HFF-Myc (cell line): ENCODE results near the gene SVOPL.

Experiments used
- DNase-seq: peaks from one replicate; pipeline ENCODE4 v3.0.0-alpha.2; 2011; ENCODE audit warnings: low read depth; ENCODE audit errors: extremely low read depth
- H3K4me3 ChIP-seq: replicated peaks from 2 replicates; pipeline ENCODE4 v1.5.1; 2011; ENCODE audit warnings: low read depth, mild to moderate bottlenecking, control low read depth, low read length
- TF ChIP-seq, protein P1 (sequence below): IDR thresholded peaks from 2 replicates; pipeline ENCODE4 v1.5.1; 2012; ENCODE audit warnings: mild to moderate bottlenecking, low read depth, low read length, control low read depth; ENCODE audit errors: missing control alignments

The SVOPL gene

GRCh38 chr7:138556771-138557484 is 144.2 kb downstream of the SVOPL start:
- DNase-seq: no peak
- TF ChIP-seq, protein P1, sequence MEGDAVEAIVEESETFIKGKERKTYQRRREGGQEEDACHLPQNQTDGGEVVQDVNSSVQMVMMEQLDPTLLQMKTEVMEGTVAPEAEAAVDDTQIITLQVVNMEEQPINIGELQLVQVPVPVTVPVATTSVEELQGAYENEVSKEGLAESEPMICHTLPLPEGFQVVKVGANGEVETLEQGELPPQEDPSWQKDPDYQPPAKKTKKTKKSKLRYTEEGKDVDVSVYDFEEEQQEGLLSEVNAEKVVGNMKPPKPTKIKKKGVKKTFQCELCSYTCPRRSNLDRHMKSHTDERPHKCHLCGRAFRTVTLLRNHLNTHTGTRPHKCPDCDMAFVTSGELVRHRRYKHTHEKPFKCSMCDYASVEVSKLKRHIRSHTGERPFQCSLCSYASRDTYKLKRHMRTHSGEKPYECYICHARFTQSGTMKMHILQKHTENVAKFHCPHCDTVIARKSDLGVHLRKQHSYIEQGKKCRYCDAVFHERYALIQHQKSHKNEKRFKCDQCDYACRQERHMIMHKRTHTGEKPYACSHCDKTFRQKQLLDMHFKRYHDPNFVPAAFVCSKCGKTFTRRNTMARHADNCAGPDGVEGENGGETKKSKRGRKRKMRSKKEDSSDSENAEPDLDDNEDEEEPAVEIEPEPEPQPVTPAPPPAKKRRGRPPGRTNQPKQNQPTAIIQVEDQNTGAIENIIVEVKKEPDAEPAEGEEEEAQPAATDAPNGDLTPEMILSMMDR: no peak
- no peak overlapping the region for H3K4me3 ChIP-seq

- DNase-seq: no peak
- TF ChIP-seq, protein P1: no peak
- no peak overlapping the region for H3K4me3 ChIP-seq
These were observed 145.5 kb downstream of the SVOPL start for GRCh38 chr7:138555684-138556083.

- no peak overlapping the region for H3K4me3 ChIP-seq
- no peak for DNase-seq
- TF ChIP-seq, protein P1: no peak
These were observed 146.5 kb downstream of the SVOPL start for GRCh38 chr7:138554674-138555073.

GRCh38 chr7:138553805-138554204 is 147.4 kb downstream of the SVOPL start:
- DNase-seq: no peak
- H3K4me3 ChIP-seq: no peak overlapping the region
- TF ChIP-seq, protein P1: no peak

DNA sequence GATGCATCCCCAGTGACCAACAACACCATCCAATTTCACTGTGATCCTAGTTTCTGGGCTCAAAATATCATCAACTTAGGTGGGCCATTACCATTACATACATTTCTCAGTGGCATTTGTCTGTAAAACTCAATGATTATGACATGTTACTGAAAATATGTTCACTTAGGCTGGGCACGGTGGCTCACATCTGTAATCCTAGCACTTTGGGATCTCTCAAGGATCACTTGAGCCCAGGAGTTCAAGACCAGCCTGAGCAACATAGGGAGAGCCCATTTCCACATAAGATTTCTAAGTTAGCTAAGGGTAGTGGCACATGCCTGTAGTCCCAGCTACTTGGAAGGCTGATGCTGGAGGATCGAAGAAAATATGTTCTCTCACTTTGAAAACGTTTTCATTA is 150.1 kb downstream of the SVOPL start:
- no peak overlapping the region for H3K4me3 ChIP-seq
- no peak for DNase-seq
- TF ChIP-seq, protein P1: no peak

GRCh38 chr7:138550337-138550736 is 150.8 kb downstream of the SVOPL start:
- no peak overlapping the region for H3K4me3 ChIP-seq
- TF ChIP-seq, protein P1: no peak
- no peak for DNase-seq

DNA sequence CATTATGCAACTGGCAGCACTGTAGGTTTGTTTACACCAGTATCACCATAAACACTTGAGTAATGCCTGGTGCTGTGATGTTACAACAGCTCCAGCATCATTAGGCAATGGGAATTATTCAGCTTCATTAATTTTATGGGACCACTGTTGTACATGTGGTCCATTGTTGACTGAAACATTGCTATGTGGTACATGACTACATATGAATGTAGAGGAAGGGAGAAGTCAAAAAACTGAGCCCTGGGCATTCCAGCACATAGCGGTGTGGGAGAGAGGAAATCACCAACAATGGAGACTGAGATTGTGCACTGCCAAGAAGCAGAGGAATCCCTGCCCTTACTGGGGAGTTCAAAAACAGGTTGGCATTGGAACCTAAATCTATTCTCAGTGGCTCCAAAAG is 152.1 kb downstream of the SVOPL start:
- H3K4me3 ChIP-seq: no peak overlapping the region
- TF ChIP-seq, protein P1: no peak
- no peak for DNase-seq
